Measurements from ENCODE around the gene C22orf42.

C22orf42 gene

DNA sequence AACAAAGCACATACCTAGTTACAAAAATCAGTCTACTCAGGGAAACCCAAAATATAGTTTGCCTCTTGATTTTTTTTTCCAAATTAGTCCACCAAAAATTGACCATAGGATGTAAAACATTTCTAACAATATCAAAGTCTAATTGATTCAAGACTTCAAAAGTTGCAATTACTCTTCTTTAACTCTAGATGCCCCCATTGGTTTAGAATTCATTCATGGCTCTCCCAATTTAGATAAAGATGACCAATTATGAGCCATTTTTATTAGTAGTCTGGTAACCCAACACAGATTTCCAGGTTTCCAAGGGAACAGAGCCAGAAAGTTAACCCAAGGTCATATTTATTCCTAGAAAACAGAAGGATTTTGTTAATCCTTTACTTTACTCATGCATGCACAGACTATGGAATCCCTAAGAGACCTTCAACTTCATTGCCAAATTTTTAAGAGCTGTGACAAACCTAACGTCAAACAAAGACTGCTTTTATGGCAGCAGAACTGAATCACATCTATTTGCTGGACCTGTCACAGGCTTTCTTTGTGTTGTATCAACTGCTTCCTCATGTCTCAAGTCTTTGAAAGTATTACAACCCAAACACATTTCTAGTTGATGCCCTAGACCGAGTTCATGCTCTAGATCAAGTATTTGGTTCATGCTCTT, 55.3 kb downstream of the C22orf42 start:
- TF ChIP-seq, protein P1, sequence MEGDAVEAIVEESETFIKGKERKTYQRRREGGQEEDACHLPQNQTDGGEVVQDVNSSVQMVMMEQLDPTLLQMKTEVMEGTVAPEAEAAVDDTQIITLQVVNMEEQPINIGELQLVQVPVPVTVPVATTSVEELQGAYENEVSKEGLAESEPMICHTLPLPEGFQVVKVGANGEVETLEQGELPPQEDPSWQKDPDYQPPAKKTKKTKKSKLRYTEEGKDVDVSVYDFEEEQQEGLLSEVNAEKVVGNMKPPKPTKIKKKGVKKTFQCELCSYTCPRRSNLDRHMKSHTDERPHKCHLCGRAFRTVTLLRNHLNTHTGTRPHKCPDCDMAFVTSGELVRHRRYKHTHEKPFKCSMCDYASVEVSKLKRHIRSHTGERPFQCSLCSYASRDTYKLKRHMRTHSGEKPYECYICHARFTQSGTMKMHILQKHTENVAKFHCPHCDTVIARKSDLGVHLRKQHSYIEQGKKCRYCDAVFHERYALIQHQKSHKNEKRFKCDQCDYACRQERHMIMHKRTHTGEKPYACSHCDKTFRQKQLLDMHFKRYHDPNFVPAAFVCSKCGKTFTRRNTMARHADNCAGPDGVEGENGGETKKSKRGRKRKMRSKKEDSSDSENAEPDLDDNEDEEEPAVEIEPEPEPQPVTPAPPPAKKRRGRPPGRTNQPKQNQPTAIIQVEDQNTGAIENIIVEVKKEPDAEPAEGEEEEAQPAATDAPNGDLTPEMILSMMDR (IDR thresholded peaks at IDR 0.05) = peak; percentile 49; the same call in 1 of the 2 replicates

DNA sequence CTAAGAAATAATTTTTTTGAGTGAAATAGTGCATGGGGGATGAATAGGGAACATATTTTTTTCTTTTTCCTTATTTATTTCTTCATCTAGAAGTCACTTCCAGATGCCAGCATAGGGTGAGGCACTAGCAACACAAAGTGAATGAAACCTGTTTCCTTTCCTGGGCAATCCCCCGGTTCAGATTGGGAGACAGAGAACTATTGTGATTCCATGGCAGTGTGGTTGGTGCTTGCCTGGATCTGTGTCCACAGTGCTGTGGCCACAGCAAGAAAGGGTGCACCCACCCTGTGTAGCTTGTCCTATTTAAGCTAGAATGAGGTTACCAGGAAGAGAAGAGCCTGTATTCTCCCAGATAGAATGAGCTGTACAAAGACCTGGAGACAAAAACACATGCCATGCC, 58.4 kb downstream of the C22orf42 start:
- TF ChIP-seq, protein P1 (IDR thresholded peaks at IDR 0.05) = no peak

Data from LNCAP (cell line).